Naive thymus-derived CD8-positive, alpha-beta T cell (primary cell): Measurements from ENCODE around the gene RNF207. TPM values are rescaled to one million over a fixed set of nuclear protein-coding genes. Genes with fewer than 3 reads are reported as not detected.

ENCODE experiments used
- polyA plus RNA-seq, 3 donors: library from polyadenylated mRNA; unstranded; fragments of 300-500 nt; fragmentation: Illumina TruSeq; gene quantifications; one replicate each; pipeline ENCODE4 v1.2.3, GENCODE V29; 2021
- total RNA-seq, 8 experiments: library from RNA in 2 of 8; stranded (reverse) in 2 of 8; gene quantifications; one replicate each; pipeline ENCODE4 v1.2.3 and lab custom pipeline; 2021 to 2026

The RNF207 gene
- total and polyA plus RNA-seq, 5 experiments from 2014 or later, result 0.36 to 0.47 TPM; not detected in 3

Other genes starting within 250 kb of the RNF207 start
- gene NPHP4, start 213.7 kb upstream of the RNF207 start, total RNA-seq, result 1 to 10 TPM; 6.2 to 6.3 TPM
- under 1 TPM; 0.14 to 0.97 (median 0.22) TPM for gene NPHP4, start 213.7 kb upstream of the RNF207 start, polyA plus RNA-seq
- gene KCNAB2, start 160.2 kb upstream of the RNF207 start, total RNA-seq, result 100 to 1,000 TPM; 189 to 190 TPM
- gene KCNAB2, start 160.2 kb upstream of the RNF207 start, polyA plus RNA-seq, result 10 to 100 TPM; 17.8 to 46.6 (median 21.4) TPM
- under 1 TPM; 0.10 to 0.14 TPM for gene CHD5, start 25.8 kb upstream of the RNF207 start, total RNA-seq
- gene CHD5, start 25.8 kb upstream of the RNF207 start, polyA plus RNA-seq, result under 1 TPM in 1 of 3 donors, not detected in 2; 0.06 TPM
- 100 to 1,000 TPM; 577 to 597 TPM for gene RPL22, start 6.5 kb upstream of the RNF207 start, total RNA-seq
- gene RPL22, start 6.5 kb upstream of the RNF207 start, polyA plus RNA-seq, result 100 to 1,000 TPM; 291 to 370 (median 306) TPM
- gene ICMT, start 29.8 kb downstream of the RNF207 start, total RNA-seq, result 10 to 100 TPM; 12.9 to 16.3 TPM
- gene ICMT, start 29.8 kb downstream of the RNF207 start, polyA plus RNA-seq, result 10 to 100 TPM; 13.0 to 15.6 (median 14.1) TPM
- not detected for gene HES3, start 38.1 kb downstream of the RNF207 start, total RNA-seq
- gene HES3, start 38.1 kb downstream of the RNF207 start, polyA plus RNA-seq, result not detected
- gene GPR153, start 55.0 kb downstream of the RNF207 start, total RNA-seq, result 1 to 10 TPM; 1.3 TPM
- gene GPR153, start 55.0 kb downstream of the RNF207 start, polyA plus RNA-seq, result under 1 TPM; 0.06 to 0.56 (median 0.16) TPM
- 1 to 10 TPM; 4.3 to 4.9 TPM for gene ACOT7, start 187.6 kb downstream of the RNF207 start, total RNA-seq
- gene ACOT7, start 187.6 kb downstream of the RNF207 start, polyA plus RNA-seq, result 1 to 10 TPM; 5.6 to 9.4 (median 7.8) TPM
- not detected for gene HES2, start 213.8 kb downstream of the RNF207 start, total RNA-seq
- gene HES2, start 213.8 kb downstream of the RNF207 start, polyA plus RNA-seq, result not detected
- 1 to 10 TPM; 2.3 to 2.4 TPM for gene ESPN, start 218.7 kb downstream of the RNF207 start, total RNA-seq
- gene ESPN, start 218.7 kb downstream of the RNF207 start, polyA plus RNA-seq, result under 1 TPM; 0.12 to 0.81 (median 0.15) TPM